IPS-NIHi11 (cell line): Measurements from ENCODE around the gene C7.
"Not testable (repeated sequence)": the region's sequence is repeated elsewhere in the genome, so short reads cannot be mapped to it uniquely, and the experiment has no call there.

Source experiments
- DNase-seq: peaks from one replicate; pipeline ENCODE4 v3.0.0; 2012; ENCODE audit warnings: mixed read lengths, low spot score

C7 gene

DNA sequence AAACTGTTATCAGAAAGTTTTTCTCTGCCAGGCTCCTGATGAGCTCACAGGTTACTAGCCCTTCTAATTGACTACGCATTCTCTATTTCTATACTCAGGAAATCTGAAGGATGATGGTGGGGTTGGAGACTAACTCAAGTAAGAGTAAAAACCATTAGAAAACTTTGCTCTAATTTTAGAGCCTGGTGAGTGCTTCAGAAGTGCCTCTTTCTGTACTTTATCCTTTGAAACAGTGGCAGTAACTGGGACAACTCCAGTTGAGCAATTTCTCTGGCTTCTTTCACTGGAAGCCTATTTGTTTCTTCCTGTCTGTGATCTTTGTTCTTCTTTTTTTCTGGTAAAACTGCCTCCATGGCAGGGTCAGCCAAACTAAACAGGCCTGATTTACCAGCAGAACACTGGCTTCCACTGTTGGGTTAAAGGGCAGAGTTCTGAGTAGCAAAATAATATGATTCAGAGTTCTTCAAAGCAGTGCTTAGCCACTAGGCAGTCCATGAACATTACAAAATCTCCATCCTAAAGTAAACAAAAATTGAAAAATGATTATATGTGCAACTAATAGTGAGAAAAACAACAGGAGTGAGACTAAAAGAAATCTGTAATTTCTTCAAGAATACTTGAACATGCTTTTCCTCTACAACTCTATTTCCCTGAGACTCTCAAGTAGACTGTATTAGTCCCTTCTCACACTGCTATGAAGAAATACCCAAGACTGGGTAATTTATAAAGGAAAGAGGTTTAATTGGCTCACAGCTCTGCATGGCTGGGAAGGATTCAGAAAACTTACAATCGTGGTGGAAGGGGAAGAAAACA is 82.1 kb downstream of the C7 start:
- DNase-seq, result no peak

GRCh38 chr5:40991981-40992559 is 82.8 kb downstream of the C7 start:
- no peak for DNase-seq

DNA sequence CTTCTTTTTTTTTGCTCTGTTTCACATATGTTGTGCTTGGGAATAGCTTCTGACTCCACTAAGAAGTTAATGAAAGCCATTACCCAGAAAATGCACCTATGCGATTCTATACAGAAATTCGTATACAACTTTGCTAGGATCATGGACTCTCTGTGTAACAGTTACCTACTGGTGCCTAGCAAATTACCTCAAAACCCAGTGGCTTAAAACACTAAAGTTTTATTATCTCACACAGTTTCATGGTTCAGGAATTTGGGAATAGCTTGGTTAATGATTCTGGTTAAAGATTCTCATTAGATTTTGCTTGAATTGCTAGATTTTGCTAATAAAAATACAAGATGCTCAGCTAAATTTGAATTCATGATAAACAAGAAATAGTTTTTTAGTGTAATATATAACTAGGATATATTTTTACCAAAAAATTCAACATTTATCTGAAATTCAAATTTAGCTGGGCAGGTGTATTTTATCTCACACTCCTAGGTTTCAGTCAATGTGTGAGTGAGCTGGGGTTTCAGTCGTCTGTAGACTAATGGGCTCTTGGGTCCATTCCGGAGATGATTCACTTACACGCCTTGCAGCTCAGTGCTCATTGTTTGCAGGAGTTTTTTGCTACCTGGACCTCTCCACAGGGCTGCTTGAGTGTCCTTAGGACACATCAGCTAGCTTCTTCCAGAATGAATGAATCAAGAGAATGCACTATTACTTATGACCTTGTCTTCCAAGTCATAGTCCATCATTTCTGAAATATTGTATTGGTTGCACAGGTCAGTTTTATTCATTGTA is 86.7 kb downstream of the C7 start:
- no peak for DNase-seq

DNA sequence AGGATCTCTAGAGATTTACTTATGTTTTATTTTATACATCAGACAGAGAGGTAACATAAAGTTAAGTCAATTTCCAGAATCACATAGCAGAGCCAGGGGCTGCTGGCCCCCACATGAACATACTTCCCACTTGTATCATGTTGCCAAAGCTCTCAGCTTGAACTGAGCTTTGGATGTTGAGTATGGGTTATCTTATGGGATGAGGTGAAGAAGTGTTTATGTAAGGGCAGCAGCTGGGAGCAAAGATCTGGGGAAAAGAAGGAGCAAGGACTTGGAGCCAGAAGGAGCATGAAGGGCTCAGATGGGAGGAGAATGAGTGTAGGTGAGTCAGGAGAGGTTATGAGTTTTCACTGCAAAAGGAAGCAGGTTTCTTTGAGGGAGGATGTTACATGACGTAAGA is 89.8 kb downstream of the C7 start:
- no peak for DNase-seq

GRCh38 chr5:40999966-41000365 is 90.7 kb downstream of the C7 start:
- DNase-seq, result no peak

- DNase-seq, result no peak
These were observed 94.5 kb downstream of the C7 start for GRCh38 chr5:41003670-41004376.

DNA sequence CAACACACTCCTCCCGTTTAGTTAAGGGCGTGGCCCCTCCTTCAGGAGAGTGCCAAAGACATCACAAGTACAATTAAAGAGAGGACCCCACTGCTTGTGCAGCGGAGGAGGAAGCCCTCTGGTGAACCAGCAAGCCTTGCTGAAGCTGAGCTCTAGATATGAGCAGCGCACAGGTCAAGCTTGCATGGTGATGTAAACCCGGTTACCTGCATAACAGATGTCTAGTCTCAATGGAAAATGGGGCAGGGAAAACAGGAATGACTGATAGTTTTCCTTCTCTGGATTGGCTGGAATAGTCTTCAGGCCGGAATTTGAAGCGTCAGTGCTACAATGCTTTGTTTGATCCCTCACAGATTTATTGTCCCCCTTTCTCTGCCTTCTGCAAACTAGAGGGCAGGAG is 95.6 kb downstream of the C7 start:
- no peak for DNase-seq

DNA sequence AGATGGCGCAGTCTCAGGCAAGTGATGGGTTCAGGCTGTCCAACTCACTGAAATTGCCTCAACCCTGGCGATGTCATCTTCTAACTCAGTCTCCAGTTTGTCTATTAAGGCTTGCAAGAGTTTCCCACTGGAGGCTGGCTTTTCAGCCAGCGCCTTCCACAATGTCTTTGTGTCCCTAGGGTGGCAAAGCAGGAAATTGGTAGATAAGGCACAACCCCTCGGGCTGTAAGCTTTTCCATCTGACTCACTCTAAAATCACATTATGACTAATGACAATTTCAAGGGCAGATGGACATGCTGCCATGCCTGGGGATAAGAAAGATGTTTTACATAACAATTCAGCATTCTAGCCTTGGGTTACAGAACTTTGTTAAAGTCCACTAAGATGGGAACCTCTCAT is 99.9 kb downstream of the C7 start:
- DNase-seq, result no peak

GRCh38 chr5:41010572-41010971 is 101.3 kb downstream of the C7 start:
- no peak for DNase-seq

DNA sequence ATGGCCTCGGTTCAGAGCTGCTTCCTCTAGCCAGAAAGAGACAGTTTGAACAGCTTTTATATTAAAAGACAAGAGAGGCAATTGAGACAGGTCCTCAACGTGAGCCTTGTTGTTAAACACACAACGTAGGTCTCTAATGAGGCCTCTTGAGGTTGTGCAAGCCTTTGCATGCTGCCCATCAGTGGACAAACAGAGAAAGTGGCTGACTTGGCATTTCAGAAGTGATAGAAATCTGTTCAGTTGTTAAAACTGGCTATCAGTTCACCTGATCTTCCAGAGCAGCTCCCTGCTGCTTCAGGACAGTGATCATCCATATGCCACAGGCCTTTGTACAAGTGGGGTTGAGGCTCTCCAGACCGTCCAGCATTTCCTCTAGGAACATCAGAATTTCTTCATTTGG is 103.0 kb downstream of the C7 start:
- DNase-seq, result no peak

GRCh38 chr5:41022600-41022999 is 113.3 kb downstream of the C7 start:
- not testable (repeated sequence) for DNase-seq
